Stimulated activated CD4-positive, alpha-beta T cell treated with anti-CD3 and anti-CD28 coated beads, Interleukin-15, amount 100 ng/mL, for 48 hours (primary cell): ENCODE results near the gene SVIP.

Experiments
- DNase-seq, 2 donors: peaks; one replicate each; pipeline ENCODE4 v3.0.0-alpha.2; 2020; ENCODE audit warnings: low read depth in 2 of 2

Gene SVIP

DNA sequence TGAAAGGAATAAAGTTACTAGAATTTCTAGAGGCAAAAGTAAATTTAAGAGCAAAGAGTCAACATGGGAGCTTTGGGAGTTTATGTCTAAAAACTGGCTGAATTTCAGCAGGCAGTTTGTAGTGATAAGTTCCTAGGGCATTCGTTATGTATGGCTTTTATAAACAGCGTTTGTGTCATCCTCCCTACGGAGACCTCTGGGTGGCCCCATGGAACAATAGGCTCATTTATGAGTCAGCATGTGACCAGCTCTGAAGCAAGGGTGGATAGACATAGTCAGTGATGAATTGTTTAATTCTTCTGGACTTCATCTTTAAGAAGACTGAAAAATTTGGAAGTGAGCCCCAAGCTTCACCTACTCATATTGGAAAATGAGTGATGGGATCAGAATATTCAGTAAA lies 37.1 kb downstream of the SVIP start:
- no peak for DNase-seq

DNA sequence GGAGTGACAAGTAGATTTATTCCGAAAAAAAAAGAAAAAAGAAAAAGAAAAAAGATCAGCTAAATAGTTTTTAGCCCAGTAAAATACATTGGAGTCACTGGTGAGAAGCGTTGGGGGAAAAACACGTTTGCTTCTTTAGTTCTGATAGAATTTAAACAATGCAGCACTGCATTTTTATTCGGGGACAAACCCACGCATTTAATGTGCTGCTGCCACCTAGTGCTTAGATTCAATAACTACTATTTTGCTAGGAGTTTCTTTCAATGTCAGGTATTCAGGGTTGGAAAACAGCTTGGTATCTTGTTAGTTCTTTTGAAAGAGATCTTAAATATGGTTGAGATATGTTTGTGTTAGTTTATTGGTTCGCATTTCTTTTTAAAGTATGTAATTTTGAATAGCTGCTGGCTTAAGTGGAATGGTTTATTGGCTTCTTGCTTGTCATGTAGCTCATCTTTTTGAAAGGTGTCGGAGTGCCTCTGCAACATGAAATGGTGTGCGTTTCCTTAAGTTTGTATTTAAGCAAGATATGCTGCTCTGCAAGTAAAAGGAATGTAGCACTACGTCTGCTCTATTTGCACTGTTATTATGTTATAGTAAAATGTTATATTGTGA lies 41.9 kb downstream of the SVIP start:
- DNase-seq = peak in 1 of 2 donors; percentile 2

DNA sequence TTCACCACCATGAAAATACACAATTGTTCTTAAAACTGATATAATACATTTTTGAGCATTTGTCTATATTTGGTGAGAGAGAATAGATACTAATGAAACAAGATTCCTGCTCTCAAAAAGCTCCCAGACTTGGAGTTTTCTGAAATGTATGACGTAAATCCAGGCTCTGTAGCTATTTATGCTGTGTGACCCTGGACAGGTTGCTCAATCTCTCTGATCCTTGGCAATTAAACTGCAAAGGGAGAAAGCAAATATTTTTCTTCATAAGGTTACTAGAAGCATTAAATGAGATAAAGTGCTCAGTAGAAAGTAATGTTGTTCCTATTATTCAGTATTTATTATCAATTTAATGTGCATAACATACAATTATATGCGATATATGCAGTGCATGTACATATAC lies 42.5 kb downstream of the SVIP start:
- DNase-seq = no peak

DNA sequence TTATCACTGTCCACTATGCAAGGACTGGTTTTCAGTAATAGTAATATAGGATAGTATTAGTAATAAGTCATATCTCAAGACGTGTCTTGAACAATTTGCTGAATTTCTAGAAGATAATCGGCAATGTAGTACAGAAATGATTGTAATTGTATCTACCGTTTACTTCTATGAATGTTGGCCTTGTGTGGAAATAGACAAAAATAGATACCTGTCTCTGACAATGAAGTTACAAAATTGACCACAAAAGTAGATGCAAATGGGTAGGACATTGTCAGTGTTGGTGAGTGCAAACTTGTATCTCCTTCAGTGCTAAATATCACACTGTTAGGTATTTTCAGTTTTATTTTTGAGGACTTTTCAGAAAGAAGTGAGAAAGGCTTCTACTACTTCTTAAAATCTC lies 43.1 kb downstream of the SVIP start:
- DNase-seq = no peak

DNA sequence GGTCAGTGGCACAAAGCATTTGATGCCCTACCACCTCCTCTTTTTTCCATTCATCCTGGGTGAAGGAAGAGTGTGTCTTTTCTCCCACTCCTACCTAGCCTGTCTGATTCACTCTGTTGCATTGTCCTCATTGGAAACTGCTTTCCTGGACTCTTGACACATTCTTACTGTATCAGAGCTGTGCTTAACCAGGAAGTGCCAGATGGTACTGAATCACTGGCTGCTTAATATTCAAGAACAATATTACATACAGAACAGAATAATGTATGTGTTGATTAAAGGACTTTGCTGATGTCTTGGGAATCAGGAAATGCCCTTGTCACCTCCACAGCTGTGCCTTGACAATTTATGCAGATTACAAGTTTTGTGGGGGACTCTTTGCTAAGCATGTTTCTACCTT lies 44.4 kb downstream of the SVIP start:
- DNase-seq = no peak

DNA sequence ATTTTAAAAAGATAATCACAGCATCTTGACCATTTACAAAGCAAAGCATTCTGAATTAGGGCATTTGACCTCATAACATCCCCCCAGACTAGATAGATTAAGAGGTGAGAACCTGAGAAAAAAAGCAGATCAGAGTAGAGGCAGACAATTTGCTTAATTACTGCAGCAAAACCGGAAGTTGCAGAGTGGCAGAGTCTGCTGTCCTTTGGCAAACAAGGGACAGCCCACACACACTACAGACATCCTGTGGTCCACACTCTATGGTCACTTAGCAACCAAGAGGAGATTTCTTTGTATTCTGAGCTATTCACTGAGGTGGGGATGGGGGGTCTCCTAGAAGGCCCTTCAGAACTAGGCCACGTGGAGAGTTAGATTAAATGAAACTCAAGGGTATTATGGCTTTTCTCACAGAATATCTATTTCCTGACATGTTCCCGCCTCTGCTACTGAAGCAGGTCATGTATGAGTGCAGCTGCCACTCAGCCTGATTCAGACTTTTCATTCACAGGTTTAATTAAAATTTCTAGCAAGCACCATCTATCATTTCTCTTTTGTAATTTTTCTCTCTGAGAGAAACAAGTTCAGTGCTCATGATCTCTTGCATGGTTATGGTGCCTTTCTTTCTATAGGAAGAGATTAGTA lies 48.5 kb downstream of the SVIP start:
- DNase-seq = no peak

DNA sequence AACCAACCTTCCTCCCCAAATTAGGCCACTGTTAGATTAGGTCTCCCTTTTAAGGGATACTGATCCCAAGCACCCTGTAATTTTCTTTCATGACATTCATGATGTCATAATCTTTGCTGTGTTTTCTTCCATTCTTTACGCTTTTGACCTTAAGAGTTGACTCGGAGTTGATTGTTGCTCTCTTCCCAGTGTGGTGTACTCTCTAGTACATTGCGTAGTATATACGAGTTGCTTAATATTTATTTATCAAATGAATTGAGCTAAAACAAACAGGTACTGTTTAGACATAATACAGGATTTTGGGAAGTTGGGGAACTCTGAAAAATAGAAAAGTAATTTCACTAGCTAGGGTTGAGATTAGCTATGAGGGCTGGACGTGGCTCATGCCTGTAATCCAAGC lies 49.8 kb downstream of the SVIP start:
- no peak for DNase-seq

DNA sequence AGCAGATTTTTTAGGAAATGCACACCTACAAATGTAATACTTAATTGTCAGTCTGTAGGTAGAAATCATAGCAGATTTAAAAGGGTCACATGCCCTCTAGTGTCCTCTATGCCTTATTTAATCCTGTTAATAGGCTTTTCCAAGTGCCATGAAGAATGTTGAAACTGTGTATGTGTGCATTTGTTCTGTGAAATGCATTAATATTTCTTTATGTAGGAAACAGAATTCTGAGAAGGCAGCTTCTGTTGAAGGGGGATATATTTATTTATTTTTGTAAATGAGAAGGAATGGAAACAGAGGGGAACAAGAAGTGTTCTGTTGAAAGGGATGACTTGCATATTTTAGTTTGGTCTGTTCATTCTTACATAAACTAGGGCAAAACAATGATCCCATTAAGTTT lies 51.0 kb downstream of the SVIP start:
- DNase-seq = no peak

DNA sequence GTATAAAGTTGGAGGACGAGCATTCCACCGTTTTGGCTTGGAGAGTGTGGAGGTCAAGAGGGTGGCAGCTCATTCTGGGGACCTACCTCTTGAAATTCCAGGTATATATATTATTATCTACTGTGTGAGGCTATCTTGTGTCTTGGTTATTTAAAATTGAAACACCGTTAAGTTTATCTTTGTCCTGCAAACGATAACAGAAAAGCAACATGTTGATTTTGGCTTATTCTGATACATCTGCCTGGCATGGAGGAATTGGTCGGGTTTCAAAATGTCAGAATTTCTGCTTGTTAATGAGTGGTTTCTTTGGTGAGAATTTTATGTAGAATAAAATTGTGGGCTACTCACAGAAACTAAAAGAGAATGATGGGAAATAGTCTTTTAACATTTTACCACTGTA lies 54.4 kb downstream of the SVIP start:
- no peak for DNase-seq

DNA sequence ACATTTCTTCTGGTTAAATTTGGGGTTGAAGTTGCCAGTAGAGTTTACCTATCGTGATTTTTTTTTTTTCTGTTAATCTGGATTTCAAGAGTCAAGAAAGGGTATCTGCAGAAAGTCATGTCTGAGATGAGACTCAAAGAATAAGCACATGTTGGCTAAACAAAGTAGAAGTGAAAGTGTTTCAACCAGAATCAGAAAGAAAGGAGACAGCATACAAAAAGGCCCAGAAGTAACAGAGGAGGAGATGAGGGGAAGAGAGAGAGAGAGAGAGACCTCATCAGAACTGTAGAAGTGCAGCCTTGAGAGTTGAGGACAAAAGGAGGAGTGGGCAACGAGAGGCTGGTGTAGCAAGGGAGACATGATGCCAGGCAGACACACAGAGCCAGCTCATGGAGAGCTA lies 54.9 kb downstream of the SVIP start:
- no peak for DNase-seq

DNA sequence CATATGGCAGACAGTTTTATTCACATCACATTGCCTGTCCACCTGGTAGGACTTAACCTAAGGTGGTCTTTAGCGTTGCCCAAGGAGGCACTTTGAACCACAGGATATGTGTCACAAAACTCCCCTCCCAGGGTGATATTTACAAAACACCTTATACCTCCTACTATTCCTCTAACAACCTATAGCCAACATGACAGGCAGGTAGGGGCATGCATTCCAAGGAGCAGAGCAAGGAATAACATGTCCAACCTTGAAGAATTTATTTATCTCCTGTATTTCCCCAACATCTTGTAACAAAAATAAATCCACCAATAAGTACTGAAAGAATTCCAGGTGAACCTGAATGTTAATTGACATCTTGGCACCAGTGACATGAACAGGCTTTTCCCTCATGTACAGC lies 60.5 kb downstream of the SVIP start:
- no peak for DNase-seq
